HG03025 (cell line): ENCODE measurements around the gene CDS2.

ENCODE experiments used
- ATAC-seq: cut with Tn5 transposase; IDR thresholded peaks from one replicate; pipeline ENCODE4 v1.9.1; 2021; ENCODE audit warnings: mild to moderate bottlenecking, moderate library complexity; ENCODE audit not compliant: unreplicated experiment, low FRiP score

The CDS2 gene

DNA sequence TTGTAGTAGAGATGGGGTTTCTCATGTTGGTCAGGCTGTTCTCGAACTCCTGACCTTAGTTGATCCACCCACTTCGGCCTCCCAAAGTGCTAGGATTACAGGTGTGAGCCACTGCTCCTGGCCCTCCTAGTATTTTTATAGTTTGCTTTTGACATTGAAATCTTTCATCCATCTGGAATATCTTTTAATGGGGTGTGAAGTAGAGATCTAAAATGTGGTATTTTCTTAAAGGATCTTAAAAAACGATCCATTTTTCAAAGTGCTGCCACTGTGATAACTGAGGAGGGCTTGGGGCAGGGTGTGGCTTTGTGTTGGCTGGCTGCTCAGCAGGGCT is 23.1 kb downstream of the CDS2 start:
- ATAC-seq, result no peak

DNA sequence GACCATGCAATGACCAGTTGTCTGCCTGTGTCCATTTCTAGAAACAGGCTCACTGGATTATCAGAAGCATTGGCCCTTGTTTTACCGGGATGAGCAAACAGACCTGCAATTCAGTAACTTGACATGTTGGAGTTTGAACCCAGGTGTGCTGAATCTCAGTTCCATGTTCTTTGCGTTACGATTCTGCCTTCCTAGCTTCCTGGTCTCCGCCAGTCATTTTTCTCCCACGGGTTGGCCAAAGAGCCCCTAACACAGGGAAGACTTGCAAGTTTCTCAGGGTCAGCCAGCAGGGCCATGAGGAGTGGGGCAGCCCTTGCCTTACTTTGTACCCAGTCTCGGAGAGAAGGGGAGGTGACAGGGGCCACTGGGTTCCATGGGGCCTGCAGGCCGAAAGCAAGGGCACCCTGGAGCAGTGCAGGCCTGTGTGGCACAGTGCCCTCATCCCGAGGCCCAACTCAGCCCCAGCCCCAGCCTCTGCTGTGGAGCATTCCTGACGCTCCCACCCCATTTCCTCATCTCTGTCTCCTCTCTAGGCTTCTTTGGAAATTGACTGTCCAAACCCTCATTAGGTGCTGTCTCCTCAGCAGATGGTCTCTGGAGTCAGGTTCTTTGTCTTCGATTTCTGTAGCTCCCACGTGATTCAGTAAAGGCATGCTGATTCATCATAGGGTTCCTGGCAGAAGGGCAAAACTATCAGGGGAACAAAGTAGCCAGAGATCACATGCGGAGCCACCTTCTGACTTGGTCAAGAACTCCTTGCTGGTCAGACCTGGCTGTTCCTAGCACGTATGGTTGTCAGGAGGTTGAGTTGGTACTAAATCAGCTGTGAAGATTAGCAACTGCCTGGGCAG is 23.6 kb downstream of the CDS2 start:
- no peak for ATAC-seq

DNA sequence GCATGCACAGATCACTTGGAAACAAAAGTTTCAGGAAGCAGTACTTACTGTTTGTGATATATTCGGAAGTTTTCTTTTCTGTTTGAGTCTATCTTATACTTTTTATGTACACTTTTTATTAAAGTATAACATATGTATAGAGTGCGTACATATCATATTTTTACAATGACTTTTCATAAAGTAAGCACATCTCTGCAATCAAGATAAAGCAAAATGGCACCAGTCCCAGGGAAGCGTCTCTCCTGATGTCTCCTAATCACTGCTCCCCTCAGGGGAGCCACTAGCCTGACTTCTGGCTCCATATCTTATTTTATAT is 26.3 kb downstream of the CDS2 start:
- no peak for ATAC-seq

DNA sequence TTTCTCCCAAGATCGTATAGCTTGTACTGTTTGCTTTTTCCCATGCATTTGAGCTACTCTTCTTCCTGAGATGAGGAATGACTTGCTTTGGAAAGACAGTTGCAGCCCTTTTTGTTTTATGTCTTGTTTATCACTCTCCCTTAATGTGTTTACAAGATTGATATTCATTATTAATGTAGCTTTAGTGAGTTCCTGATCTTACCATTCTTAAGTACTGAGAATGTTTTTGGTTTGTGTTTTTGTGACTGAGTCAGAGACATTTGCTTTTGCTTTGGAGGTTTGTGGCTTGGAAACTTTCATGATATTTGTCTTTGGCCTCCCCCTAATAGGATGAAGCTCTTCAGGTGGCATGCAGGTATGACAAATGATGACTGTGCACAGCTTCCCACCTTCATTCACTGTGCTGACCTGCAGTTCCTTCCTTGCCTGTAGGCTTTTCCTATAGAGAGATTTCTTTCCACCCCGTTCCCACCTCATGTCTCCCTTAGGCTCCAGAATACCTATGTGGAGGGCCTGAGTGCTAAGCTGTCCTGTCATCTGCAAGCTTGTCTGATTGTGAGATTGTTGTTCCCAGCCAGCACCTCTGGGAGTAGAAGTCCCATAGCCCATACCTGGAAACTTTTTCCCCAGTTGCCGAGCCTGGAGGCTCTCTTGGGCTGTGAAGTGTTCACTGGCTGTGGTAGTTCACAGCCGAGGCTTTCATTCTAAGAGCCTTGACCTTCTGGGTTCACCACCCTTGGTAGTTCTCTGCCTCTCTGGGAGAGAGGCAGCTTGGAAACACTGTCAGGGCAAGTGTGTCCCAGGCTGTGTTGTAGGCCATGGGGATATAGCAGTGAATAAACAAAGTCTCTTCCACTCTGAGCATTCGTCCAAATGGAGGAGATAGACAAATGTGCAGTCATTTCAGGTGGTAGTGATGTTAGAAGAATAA is 27.1 kb downstream of the CDS2 start:
- no peak for ATAC-seq

DNA sequence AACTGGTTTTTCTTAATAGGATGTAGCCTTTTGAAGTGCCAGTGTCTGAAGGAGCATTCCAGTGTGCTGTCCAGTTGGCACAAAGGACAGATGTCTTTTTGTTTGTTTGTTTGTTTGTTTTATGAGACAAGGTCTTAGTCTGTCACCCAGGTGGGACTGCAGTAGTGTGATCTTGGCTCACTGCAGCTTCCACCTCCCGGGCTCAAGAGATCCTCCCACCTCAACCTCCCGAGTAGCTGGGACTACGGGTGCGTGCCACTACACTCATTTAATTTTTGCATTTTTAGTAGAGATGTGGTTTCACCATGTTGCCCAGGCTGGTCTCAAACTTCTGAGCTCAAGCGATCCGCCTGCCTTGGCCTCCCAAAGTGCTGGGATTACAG is 27.7 kb downstream of the CDS2 start:
- ATAC-seq, result no peak

DNA sequence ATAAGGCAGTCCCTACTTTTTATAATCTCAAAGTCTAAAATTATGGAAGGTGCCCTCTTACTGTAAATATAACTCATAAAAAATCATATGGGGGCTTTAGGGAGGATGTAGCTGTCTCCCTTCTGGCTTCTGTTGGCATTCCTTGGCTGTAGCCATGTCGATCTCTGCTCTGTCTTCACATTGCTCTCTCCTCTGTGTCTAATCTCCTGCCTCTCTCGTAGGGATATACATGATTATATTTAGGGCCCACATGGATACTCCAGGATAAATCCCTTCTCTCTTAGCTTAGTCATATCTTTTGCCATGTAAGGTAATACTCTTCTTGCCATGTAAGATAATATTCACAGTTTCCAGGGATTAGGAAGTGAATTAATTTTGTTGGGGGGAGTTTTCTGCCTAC is 28.6 kb downstream of the CDS2 start:
- no peak for ATAC-seq

DNA sequence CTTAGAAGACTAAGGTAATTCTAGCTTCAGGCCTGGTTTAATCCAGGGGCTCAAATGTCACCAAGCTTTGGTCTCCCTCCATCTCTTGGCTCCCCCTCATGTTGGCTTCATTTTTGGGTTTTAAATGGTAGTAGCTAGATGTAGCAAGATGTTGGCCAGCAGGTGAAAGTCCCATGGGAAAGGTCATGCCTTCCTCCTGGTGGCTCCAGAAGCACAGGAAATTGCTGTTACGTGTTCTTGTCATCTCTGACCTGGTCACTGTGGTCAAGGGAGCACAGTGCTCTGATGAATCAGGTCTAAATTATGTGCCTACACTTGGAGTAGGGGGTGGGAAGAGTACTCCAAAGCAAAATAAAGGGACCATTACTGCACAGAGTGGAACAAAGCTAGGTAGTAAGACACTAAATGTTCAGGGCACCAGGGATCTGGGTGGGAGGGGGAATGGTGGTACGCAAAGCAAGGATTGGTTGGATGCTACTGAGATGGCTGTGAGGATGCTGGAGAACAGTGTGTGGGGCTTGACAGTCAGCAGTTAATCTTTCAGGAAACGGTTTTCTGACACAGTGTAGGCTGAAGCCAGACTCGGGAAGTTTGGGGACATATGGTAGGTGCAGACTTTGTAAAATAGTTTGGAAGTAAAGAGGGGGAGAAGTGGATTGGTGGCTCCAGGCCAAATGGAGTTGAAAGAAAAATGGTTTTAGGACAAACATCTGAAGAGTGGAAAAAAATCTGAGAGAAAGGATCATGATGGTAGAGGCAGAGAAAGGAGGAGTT is 30.1 kb downstream of the CDS2 start:
- ATAC-seq, result no peak

DNA sequence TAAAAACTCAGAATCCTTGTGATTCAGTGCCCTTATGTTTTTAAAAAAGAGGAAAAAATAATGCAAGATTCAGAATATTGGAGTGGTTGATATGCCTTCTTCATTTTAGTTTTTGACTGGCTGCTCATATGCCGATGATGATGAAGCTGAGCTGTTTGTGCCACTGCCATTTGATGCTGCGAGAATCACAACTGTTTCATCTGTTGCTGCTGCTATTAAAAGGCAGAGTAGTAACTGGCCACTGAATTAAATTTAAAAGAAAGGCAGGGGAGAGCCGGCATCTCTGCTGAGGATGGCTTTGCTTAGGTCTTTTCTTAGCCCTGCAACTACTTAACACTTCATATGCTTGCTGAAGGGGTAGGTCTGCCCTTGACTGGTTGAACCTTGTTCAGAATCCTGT is 33.1 kb downstream of the CDS2 start:
- no peak for ATAC-seq

DNA sequence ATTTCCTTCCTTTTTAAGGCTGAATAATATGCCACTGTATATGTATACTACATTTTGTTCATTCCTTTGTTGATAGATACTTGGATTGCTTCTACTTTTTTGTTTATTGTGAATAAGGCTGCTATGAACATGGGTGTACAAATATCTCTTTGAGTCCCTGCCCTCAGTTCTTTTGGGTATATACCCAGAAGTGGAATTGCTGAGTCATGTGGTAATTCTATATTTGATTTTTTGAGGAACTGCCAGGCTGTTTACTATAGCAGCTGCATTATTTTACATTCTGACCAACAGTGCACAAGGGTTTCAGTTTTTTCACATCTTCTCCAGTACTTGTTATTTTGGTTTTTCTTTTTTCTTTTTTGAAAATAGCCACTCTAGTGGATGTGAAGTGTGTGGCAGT is 34.1 kb downstream of the CDS2 start:
- no peak for ATAC-seq

DNA sequence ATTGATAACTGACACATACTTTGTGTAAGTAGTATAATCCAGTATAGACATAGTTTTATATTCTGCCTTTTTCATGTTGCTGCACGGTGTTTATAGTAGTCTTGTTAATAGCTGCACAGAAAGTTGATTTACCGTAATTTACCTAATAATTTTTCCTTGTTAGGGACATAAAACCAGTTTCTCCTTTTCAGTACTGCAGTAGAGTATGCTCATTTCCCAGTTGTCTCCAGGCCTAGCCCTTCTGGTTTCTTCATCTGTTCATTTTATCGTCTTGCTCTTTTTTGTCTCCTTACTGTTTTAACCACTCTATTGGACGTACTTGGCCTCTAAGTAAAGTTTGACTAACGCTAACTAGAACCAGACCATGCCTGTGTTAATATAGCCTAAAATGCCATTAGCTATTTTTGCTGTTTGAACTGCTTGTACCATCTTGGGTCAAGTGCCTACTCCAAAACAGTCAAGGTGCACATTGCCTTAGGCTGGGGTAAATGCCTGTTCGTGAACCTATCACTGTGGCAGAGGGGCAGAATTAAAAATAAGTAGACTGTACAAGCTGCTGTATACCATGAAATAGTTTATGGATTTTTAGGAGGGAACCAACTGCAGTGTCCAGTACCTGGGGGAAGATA is 34.8 kb downstream of the CDS2 start:
- ATAC-seq, result no peak

DNA sequence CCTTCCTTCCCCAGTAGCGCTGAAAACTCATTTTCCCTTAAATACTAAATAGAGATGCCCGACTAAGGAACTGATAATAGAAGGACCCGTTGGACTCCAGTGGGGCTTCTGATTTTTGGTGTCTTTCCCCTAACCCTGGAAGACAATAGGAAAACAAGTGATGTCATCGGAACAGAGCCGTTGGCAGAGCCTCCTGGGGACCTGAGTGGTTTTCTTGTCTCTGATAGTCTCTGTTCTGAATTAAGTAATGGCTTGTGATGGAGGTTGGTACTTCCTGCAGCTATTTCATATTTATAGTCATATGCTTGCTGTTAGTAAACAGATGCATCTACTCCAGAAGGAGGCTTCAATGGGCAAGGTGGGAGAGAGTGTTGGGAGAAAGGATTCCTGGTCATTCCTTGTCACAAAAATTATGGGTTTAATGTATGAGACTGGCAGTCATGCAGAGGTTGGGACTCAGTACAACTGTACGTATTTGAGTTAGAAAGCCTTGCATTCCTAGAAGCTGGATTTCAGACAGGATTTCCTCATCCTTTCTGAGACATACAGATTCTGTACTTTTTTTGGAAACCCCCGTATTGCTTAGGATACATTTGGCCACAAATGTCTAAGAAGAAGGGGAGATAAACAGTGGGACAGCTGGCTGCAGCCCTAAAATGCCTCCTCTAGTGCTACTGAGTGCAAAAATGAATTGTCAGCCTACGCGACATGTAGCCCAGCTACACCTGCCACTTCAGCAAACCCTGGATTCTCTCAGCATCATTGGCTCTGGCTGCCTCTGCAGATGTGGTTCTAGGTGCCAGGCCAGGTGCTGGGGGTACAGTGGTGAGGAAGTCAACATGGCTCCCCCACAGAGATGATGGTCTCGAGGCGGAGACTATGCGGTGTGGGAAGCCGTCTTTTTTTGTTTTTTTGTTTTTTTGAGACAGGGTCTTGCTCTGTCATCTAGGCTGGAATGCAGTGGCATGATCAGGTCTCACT is 38.1 kb downstream of the CDS2 start:
- no peak for ATAC-seq

DNA sequence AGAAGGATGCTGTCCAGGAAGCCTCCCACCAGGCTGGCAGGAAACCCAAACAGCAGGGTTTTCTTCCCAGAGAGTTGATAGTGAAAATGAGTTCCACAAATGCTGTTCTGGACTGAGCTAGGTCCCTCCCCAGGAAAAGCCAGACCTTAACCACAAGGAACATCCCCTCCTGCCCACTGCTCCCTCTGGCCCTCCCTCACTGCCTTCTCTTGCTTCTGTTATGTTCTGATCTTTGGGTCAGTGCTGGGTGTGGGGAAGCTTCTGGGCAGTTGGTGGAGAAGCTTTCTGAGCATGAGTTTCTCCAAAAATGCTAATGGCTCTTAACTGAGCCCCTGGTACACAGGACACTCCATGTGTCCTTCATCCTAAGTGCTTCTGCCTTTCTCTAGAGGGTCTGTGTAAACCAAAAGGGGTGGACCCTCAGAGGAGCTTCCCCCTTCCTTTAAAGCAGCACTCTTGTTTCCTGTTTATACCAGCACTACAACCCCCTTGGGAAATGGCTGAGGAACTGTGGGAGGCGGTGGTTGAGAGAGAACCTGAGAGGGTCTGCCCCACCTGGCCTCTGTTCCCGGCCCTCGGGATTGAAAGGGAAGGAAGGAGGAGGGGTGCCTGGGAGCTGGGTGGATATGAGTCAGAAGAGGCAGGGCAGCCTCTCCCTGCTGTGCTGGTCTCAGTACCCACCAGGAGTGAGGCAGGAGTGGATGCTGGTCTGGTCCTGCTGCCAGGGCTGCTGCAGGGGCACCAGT is 42.0 kb downstream of the CDS2 start:
- ATAC-seq, result no peak

DNA sequence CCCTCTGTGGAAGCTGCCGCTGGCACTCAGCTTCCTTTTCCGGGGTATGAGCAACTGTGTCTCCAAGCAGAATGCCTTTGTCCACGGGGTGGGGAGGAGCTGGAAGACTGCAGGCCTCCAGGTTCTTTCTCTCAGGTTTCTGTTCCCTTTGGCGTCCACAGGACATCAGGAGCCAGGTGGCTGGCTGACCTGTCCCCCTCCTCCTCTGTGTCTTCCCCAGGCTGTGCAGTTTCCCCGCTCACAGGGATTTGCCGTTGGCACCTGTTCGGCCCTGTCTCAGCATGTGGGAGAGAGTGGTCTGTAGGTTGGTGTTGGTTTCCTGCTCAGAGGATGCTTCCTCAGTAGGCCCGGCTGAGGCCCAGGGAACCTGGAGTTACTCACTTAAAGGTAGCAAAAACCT is 43.5 kb downstream of the CDS2 start:
- no peak for ATAC-seq

DNA sequence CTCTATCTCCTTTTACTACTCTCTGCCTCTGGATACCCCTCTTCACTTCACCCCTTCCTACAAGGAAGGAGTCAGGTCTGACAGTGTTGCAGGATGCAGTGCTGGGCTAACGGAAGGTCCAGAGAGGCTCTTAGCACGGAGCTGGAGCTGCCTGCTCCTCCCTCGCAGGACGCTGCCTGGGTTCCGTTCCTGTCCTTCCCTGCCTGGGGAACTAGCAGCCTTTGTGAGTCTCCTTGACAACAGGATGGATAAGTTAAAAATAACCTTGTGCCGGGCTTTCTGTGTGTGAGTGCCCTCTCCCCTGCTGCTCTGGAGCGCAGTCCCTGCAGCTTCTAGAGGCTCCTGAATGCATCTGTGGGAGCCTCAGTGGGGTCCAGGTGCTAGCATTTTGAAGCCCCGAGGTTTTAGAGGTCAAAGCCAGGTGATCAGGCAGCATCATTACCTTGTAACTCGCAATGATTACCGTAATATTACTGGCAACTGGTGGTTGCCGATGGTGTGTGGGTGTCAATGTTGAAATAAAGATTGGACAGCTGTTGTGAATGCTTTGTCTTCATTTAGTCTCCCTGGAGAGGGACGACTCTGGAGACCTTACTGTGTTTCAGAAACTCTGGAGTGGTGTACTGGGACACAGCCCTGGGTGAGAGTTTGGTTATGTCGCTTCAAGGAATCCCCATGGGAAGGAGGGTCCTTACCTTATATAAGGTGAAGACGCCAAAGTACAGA is 44.4 kb downstream of the CDS2 start:
- ATAC-seq, result no peak

DNA sequence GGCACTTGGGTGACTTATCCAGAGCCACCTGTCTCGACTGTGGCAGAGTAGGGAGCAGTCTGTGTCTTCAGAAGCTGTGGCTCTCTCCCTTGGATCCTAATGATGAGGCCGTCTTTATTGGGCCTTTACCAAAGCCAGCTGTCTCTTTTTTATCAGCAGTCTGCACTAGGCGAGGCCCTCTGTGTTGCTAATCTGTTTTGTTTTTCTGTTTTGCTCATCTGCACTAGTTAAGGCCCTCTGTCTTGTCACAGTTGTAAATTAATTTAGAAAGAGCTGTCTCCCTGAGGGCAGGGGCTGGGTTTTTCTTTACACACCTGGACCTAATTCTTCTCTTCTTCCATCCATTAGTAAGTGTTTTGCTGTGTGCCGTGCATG is 45.0 kb downstream of the CDS2 start:
- peak; percentile 25 for ATAC-seq

DNA sequence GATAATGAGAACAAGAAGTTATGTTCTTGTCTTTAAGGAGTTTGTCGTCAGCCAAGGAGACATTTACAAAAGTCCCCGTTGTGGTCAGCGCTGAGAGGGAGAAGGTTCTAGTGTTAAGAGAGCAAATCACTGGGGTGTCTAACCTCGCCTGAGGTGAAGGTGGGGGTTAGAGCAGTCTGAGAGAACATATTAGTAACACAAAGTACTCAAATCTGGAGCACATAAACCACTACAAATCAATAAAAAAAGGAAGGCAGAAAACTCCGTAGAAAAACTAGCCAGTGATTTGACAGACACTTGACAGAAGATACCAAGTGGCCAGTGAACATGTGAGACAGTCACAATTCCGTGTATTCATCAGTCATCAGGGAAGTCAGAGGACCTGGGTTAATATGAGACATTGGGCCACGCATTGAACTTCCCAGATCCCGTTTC is 45.4 kb downstream of the CDS2 start:
- ATAC-seq, result peak; percentile 41

DNA sequence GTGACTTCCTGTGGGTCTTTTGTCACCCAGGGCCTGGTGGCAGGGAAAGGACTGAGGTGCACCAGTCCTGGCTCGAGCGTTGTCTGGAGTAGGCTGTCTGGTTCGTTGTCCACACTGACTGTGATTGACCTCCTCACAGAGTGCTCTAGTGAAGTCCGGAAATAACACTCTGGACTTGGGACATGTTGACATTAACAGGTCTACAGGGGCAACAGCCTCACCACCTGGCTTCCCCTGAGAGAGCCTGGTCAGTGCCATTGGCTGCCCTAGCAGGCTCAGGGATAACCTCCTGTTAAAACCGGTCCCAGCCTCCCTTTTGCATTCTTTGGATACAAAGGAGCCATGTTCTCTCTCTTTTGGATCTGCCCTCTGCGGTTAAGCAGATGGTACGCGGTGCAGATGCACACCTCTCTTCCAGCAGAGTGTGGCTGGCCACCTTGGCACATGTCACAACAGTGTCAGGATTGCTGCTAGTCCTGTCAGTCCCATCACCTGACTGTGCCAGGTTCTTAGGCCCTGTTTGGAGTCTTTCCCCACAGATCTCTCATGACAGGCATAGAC is 46.2 kb downstream of the CDS2 start:
- ATAC-seq, result no peak

DNA sequence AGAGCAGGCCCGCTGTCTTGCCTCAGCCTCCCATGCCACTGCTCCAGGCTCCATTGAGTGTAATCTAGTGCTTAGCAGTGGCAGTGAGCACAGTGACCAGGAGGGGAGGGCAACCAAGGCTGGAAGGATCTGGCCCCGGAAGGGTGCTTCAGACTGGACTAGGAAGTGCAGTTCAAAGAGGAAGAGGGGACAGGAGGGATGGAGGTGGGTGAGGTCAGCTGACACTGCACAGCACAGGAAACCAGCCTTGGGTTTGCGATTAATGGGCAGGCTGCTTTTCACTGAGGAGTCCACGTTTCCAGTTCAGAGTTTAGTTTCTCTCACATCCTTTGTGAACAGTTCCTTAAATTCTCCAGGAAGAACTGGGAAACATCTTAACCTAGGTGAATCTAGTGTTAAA is 46.9 kb downstream of the CDS2 start:
- no peak for ATAC-seq
